OCI-LY3 (cell line): ENCODE results near the gene STRA6.

Experiments used
- EZH2phosphoT487 ChIP-seq: fragments of 200-600 bp; shearing (Covaris generic); IDR thresholded peaks from 2 replicates; pipeline ENCODE4 v1.6.1; 2018; ENCODE audit warnings: antibody characterized with exemption, mixed run types, low read depth
- TF ChIP-seq, protein P1 (sequence below): fragments of 200-600, 300-600 bp; sonication (generic); IDR thresholded peaks from 2 replicates; pipeline ENCODE4 v1.5.1; 2014; ENCODE audit warnings: antibody characterized with exemption, low read length, low read depth

DNA sequence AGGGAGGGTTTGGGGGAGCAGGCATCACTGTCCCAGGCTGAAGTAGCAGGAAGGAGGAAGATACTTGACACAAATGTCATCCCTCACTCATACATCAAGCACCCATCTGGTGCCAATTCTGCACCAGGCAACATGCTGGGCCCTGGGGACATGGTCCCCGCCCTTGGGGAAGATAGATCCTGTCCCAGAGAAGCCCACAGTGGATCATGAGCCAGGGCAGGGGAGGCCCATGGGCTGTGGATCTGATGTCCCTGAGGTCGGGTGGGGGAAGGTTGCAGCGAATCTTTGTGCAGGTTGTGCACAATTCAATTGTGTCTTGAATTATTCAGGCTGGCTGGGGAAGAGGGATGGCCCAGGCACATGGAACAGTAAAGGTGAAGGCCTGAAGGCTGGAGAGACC, 27.1 kb upstream of the STRA6 start:
- TF ChIP-seq, protein P1, sequence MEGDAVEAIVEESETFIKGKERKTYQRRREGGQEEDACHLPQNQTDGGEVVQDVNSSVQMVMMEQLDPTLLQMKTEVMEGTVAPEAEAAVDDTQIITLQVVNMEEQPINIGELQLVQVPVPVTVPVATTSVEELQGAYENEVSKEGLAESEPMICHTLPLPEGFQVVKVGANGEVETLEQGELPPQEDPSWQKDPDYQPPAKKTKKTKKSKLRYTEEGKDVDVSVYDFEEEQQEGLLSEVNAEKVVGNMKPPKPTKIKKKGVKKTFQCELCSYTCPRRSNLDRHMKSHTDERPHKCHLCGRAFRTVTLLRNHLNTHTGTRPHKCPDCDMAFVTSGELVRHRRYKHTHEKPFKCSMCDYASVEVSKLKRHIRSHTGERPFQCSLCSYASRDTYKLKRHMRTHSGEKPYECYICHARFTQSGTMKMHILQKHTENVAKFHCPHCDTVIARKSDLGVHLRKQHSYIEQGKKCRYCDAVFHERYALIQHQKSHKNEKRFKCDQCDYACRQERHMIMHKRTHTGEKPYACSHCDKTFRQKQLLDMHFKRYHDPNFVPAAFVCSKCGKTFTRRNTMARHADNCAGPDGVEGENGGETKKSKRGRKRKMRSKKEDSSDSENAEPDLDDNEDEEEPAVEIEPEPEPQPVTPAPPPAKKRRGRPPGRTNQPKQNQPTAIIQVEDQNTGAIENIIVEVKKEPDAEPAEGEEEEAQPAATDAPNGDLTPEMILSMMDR: no peak
- no peak for TF ChIP-seq EZH2phosphoT487
